HG03196 (cell line): ENCODE data around the gene DSTN.

Experiments used
- ATAC-seq: cut with Tn5 transposase; IDR thresholded peaks from one replicate; pipeline ENCODE4 v1.9.1; 2021; ENCODE audit not compliant: unreplicated experiment

DSTN gene

DNA sequence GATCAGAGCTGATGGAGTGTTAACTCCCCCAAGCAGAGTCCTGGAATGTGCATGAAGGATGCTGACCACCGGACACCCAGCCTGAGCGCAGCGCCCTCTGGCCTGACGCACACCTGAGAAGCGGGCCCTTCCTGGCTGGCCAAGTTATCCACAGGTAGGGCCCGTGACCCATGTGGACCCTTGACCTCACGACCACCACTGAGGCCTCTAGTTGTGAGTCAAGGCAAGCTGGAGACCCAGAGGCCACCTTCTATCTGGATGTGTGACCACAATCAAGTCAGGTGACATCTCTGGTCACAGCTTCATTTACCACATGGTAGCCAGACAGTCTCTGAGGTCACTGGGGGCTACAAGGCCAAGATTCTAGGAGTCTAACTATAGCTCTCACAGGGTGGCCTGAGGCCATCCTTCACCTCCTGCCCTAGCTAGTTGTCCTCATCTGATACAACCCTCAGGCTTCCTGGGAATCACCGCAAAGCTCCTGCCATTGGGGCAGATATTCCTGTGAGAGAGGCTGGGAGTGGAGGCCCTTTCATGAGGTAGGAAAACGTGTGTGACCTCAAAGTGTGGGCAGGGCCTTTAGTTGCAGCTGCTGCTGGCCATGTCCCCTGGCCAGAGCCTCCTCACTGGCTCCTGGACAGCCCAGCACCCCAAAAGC is 53.1 kb downstream of the DSTN start:
- ATAC-seq = no peak

DNA sequence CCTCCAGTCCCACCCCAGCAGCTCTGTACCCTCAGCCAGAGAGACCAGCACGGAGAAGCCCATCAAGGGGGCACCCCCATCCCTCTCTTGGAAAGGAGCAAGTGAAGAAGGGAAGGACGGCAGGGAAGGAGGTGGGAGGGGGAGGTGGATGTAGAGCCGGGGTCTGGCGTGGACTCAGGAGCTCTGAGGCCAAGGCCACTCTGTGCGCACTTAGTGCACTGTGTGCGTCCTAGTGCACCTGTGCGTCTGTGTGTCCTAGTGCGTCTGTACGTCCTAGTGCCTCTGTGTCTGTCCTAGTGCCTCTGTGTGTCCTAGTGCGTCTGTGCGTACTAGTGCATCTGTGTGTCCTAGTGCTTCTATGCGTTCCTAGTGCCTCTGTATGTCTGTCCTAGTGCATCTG is 54.2 kb downstream of the DSTN start:
- no peak for ATAC-seq

DNA sequence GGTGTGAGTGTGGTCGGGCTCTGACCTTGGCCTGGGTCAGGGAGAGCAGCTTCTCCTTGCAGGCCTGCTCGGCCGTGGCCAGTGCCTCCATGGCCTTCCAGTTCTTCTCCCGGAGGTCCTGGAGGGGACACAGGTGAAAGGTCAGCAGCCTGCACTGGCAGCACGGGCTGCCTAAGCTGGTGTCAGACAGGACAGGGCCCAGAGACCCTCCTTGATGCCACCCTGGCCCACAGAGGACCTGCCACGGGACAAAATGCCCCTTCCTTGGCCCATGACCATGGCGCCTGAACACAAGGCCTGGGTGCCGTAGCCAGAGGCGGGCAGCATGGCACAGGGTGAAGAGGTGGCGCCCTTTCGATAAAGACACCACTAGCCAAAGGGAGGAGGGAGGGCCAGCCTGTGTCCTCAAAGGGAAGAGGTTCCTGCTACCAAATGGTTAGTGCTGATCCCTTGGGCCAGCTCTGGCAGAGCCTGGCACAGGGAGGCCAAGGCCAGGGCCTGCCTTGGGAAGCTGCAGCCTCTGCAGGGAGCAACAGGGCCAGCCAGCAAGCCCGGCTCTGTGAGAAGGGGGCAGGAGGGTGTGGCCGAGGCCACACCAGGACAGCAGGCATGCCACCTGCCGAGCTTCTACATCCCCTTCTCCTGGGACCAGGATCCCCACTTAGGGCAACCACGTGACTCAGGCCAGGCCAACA is 54.8 kb downstream of the DSTN start:
- no peak for ATAC-seq

DNA sequence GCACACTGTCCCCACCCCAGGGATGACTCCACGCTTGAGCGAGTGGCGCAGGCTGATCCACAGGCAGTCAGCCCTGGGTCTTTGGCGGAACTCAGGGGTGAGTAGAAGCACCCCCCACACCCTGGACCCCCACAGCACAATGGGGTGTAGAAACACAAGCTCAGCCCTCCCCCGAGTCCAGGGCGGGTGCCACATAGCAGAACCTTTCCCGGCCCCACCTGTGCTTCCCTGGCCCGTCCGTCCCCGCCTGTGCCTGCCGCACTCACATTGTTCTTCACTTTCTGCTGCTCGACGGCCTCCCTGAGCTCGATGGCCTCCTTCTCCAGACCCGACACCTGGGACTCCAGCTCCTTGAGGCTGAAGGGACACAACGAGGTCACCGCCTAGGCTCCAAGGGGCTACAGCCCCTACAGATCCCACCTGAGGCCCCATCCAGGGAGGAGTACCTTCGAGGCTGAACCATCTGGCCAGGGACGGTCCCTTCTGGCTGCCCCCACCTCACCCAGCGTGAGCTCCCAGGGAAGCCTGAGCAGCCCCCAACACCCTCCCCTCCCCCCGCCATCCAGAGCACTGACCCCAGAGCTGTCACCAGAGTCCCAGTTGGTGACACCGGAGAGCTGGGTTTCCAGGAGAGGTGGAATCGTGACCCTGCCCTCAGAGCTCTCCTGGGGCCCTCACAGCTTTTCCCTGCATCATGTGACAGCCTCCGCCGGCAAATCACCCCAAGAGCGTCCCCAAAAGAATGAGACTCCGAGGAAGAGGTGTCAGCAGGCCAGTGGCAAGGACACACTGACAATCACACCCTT is 55.6 kb downstream of the DSTN start:
- ATAC-seq = no peak

DNA sequence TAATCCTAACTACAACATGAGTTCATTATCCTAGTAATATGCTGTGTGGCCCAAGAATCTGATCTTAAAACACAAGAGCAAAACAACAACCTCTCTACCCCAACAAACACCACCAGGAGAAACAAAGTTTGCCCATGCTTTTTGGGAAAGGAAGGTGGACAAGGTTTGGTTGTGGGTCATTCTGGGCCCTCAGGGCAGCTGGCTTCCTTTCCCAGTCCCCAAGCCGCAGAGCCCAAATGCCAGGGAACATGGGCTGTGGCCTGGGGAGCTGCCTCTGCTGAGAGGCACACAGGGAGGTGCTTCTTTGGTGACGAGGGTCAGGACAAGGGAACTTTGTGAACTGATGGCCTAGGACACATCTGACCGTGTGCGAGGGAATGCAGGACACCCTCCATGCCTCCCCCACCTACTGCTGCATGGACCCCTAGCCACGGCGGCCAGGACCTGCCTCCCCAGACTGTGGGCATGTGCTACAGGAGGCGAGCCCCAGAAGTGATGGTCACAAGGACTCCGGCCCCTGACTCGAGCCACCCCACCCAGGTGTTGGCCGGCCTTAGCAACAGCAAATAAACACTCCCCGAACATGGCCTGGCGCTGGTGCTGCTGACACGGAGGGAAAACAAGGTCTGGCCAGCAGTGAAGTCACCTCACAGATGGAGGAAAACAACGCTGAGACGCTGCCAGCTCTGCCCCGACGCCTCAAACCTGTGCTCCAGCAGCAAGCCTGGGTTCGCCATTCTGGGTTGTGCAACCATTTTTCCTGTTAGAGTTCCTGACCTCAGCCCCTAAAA is 56.5 kb downstream of the DSTN start:
- ATAC-seq = no peak

DNA sequence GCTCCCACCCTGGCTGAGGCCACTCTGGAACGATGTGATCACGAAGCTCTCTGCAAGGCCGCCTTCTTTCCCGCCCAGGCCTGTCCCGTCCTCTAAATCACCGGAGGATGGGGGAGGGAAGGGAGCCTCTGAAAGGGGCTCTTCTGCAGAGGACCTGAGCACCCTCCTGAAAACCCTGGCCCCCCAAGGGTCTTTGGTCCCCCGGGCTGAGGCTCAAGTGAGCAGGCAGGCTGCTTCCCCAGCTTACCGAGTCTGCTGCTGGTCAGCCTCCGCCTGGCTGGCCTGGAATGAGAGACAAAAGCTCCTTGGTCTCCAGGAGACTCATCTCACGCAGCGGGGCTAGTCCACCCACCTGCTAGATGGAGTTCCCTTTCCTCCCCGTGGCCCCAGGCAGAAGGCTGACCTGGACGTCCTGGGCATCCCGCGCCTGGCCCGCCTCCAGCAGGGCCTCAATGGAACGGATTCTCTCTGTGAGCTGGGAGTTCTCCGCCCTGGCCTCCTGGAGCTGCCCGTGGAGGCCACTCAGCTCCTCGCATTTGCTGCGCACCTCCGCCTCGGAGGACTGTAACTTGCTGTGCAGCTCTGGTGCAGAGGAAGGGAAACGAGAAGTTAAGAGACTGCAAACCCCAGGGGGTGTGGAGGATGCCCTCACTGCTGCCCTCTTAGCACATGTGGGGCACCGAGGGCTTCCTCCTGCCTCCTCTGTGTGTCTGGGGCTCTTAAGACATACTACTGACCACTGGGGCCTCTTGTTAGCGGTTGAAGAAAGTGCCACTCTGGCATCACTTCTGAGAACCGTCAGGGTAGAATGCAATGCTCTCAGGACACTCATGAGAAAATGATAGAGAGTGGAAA is 57.5 kb downstream of the DSTN start:
- no peak for ATAC-seq

DNA sequence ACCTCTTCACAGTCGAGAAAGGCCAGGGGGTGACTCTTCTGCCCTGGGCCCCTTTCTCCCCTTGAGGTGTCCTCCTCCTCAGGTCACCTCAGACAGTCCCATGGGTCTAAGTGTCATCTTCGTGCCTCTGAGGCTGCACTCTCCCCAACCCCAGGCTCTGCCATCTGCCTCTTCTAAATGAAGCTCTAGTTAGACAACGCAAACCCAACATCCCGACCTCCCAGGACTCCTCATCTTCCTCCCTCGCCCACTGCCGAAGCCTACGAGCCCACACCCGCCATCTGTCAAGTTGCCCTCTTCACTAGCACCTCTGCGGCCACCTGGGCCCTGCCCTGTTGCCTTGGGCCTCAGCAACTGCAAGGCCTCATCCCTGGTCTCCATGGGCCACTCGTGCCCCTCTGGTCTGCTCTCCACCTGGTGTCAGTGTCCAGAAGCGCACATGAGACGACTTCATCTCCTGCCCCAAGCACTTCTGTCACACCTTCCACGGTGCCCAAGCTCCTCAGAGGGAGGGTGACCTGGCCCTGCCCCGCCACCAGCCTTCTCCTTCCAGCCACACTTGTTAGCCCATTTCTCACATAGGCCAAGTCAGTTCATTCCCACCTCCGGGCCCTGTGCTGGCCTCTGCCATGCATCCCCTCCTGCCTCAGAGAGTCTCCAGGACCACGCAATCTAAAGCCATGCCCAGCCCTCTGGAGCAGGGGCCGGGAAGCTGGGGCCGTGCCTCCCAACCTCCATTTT is 58.4 kb downstream of the DSTN start:
- ATAC-seq = no peak

DNA sequence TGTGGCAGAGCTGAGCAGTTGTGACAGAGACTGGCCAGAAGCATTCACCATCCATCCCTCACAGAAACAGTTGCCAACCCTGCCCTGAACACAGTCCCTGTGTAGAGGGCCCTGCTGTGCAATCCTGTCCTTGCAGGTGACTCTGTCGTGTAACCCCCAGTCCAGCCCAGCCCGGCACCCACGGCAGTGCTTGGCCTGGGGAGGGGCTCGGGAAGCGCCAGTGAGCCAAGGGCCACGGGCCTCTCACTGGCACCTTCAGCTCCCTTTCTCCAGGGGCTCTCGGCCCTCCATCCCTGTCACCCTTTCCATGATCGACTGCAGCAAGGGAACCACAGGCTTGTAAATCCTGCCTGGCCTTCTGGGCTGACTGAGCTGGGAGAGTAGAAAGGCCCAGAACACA is 59.1 kb downstream of the DSTN start:
- no peak for ATAC-seq

DNA sequence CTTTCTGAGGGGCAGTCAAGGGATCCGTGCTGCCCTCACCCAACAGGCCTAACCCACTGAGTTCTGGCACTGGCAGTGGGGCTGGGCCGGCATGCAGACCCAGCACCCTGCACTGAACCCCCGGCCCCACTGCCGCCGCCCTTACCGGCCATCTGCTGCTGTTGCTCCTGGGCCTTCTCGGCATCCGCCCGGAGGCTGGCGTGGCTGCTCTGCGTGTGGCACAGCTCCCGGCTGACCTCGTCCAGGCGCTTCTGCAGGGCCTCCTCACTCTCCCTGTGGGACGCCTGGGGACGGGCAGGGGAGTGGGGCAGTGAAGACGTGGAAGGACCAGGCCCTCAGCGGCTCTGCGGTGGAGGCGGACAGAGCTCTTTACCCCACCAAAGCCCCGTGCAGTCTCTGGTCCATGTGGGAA is 59.8 kb downstream of the DSTN start:
- ATAC-seq = no peak

DNA sequence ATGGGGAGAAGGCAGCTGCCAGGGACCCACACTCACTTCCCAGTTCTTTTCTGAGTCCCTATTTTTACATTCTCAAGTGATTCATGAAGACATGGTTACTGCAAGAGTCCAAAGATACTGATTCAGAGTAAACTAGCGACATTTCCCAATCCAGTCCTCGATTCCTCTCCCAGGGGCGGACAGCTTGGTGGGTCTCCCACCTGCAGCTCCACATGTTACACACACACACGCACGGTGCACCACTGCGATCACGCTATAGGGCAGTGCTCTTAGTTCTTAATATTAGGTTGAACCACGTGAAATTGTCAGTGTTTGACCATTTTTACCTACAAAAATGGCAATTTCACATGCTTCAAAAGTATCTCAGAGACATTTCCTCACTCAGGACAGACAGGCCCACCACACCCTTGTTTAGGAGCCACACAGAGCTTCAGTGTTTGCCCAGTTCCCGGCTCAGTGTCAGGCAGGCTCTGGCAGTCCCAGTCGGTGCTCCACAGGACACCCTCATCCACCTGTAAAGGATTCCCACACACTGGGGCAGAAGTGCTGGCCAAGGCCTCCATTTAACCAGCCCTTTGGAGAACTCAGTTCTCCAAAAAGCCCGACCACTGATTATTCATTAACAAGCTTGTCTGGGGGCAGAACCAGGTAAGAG is 60.4 kb downstream of the DSTN start:
- ATAC-seq = no peak

DNA sequence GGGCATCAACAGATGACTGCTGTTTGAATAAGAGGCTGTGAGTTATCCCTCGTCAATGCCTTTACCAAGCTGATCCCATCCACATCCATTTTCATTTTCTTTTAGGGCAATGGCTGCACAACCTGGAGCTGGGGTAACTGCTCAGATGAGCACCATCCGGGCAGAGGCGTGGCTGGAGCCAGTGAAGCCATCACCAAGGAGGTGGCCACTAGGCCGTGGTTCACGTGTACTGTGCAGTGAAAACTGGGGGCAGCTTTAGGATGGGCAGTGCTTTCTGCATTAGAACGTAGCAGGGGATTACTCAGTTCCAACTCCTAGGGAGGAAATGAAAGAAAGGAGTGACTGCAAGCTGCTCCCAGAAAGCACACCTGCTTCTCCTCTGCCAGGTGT is 60.9 kb downstream of the DSTN start:
- no peak for ATAC-seq

DNA sequence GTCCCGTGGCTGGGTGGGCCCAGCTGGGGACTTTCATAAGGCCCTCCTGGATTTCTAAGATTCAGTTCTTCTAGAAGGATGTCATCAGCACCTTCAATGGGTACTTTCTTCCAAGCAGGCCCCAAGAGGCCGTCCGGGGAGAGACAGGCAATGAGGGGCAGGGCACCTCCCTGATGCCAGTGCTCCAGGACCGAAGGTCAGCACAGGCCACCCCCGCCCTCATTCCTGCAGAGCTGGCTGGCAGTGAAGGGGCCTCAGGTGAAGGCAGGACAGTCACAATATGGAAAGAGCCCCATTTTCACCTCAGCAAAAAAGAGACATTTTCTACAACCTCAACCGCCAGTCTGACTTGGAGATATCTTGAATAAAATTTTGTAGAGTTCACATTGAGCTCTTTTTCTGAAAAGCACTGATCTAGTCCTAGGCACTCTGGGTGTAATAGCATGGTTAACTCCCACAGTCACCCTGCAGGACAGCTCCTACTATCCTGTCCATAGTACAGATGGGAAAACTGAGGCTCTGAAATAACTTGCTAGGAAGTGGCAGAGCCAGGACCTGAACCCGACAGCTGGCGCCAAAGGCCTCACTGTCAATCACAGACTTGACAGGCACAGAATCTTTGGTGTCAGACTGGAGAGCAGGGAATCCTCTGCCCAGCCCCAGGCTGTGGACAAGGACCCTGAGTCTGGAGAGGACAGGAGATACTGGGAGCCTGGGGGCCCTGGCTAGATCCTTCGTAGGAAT is 61.9 kb downstream of the DSTN start:
- ATAC-seq = no peak

DNA sequence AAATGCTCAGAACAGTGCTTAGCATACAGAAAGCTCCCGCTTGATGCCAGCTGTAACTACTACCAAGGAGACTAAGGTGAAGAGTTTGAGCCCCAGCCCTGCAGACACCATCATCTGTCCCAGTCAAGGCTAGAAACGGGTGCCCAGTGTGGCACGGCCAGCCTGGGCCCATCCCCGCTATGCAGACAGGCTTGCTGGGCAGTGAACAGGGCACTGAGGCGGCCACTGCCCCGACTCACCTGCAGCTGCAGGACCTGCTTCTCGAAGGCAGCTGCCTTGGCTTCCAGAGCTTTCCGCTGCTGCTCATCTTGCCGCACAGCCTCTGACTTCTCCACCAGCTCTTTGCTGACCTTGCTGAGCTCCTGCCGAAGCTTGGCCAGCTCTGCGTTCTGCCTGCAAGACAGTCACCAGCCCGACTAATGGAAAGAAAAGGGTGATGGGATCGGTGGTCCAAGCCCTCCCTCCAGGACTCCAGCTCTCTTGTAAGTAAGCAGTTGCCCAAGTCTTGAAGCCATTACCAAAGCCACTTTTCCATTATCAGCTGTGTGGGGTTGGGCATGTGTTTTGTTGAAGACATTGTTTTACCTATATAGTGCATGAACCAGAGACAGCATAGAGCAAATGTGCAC is 63.5 kb downstream of the DSTN start:
- ATAC-seq = no peak

DNA sequence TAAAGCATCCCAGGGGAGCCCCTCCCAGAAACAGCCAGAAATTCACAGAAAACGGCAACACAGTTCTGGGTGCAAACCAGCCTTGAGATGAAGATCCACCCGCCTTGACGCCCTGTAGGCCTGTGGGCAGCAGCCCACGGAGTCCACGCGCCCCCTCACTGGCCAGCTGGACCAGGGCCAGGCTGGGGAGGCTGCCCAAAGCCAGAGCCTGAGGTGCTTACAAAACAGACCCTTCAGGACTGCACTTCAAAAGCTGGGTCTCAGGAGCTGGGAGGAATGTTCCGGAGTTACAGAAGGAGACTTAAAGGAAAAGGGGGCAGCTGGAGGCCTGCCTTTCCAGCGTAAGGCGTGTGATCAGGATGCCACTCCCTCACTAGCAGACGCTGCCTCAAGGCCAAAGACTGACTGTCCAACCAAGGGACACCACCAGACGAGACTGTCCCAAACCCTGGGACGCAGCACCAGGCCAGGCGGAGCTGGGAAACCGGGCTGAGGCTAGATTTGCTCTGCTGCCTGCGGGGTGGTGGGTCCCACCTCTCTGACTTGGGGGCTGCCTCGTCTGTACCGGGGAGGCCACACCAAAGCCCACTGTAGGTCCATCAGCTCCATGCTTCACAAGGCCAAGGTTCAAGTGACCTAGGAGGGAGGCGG is 64.1 kb downstream of the DSTN start:
- no peak for ATAC-seq

DNA sequence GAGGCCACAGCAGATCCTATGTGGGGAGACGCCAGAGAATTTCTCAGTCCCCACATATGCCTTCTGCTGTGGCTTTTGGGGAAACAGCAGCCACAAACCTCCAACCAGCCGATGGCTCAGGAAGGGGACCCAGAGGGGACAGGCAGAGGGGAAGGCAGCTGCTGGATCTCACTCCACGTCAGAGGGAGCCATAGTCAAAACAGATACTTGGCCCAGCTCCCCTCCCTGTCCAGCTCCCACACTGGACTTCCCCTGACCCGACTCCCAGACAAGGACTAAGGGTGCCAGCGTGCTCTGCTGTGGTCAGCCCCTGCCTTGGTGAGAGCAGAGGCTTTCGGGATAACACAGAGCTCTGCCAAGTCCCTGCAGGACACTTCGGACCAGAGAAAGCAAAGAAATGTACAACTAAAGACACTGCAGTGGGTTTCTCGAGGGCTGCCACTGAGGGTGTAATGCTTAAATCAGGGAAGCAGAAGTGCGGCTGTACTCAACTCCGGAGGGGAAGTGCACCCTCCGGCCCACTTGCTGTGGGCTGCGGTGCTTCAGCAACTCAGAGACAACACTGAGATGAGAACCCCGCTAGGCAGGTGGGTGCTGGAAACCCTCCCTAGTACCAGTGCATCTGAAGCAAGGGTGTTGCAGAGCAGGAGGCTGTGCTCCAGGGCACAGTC is 64.9 kb downstream of the DSTN start:
- no peak for ATAC-seq

DNA sequence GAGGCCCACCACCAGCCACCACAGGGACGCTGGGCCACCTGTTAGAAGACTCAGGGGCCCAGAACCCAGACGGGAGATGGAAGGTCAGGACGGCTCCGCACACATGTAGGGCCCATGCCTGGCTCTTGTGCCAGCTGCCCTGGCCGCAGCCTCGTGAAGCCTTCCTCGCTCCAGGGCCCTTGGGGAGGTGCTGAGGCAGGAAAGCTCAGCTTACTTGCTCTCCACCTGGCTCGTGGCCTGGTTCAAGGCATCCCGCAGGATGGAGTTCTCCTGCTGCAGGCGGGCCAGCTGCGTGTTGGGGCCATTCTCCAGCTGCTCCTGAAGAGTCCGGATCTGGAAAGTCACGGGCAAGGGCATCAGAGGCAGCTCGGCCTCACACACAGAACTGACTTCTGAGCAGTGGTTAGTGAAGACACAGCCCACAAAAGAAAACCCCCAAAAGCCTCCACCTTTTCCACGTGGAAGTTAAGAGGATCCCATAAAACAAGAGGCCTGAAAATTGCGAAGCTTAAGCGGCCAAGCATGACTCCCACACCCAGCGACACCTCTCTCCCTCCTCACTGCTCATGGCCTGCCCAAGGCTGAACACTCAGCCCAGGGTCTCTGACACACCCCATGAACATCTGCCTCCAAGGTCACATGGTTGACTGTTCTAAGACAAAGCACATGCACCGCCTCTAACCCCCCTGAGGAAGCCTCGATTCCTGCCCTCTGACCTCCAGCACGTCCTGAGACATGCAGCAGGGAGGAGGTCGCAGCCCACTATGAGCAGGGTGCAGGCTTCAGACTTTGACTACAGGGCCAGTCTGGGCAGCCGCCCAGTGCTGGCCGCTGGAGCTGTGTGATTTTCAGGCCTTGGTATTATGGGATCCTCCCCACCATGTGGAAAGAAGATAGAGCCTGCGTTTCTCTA is 65.7 kb downstream of the DSTN start:
- no peak for ATAC-seq
